ENCODE data around the gene PEX7.

- TF ChIP-seq EZH2 (IDR thresholded peaks at IDR 0.05; ENCODE audit: low read length, missing control alignments) (no peak), CTCF (conservative IDR thresholded peaks at IDR 0.05 in 1 of 2, IDR thresholded peaks at IDR 0.05 in 1 of 2; ENCODE audit: low read depth in 1 of 2, low read length in 2 of 2) (no peak)
Observed at GRCh38 chr6:136811272-136811671, 11.1 kb upstream of the PEX7 start.

Measured in fibroblast of lung (primary cell).